Stomach (tissue), 9 donors: Measurements from ENCODE around the gene TMEM217. TPM values are rescaled to one million over a fixed set of nuclear protein-coding genes. Genes with fewer than 3 reads are reported as not detected.

Source experiments
- DNase-seq, 2 donors: peaks; one replicate each; pipeline versions ENCODE4 v3.0.0 to v3.0.0-alpha.2; 2013 to 2019
- H3K27ac ChIP-seq, 5 donors: fragments of 200-600 bp in 4 of 5; sonication (generic) in 4 of 5; one replicate each; pipeline ENCODE4 v1.5.1; 2013 to 2019; ENCODE audit warnings: mild to moderate bottlenecking in 1 of 5, moderate library complexity in 1 of 5
- H3K27me3 ChIP-seq, 3 donors: fragments of 200-600 bp; sonication (generic); one replicate each; pipeline ENCODE4 v1.5.1; 2017 to 2019; ENCODE audit warnings: mixed run types in 1 of 3
- H3K36me3 ChIP-seq, 4 donors: fragments of 200-600 bp; sonication (generic); 1 replicate in 3 of 4; 2 replicates in 1 of 4; pipeline ENCODE4 v1.5.1; 2016 to 2019
- H3K4me1 ChIP-seq, 4 donors: fragments of 200-600 bp; sonication (generic); one replicate each; pipeline ENCODE4 v1.5.1; 2016 to 2019
- H3K4me3 ChIP-seq, 4 donors: fragments of 200-600 bp; sonication (generic) in 3 of 4; one replicate each; pipeline ENCODE4 v1.5.1; 2016 to 2019; ENCODE audit warnings: mild to moderate bottlenecking in 1 of 4
- H3K9me3 ChIP-seq, 4 donors: fragments of 200-600 bp; sonication (generic); one replicate each; pipeline ENCODE4 v1.5.1; 2016 to 2019
- EP300 ChIP-seq: sonication (generic); formaldehyde crosslinking; IDR thresholded peaks from one replicate; pipeline ENCODE4 v1.6.1; 2017; ENCODE audit warnings: antibody characterized with exemption
- POLR2A ChIP-seq, 4 donors: fragments of 450-650 bp; IDR thresholded peaks; one replicate each; pipeline ENCODE4 v1.6.1; 2016; ENCODE audit warnings: antibody characterized with exemption in 4 of 4, control low read depth in 2 of 4, mild to moderate bottlenecking in 1 of 4, moderate library complexity in 1 of 4
- POLR2AphosphoS5 ChIP-seq, 3 donors: sonication (generic); formaldehyde crosslinking; IDR thresholded peaks; one replicate each; pipeline ENCODE4 v1.6.1; 2016; ENCODE audit warnings: antibody characterized with exemption in 3 of 3
- WGBS, 5 donors: extraction: QIAGEN DNeasy Blood & Tissue Kit in 3 of 5; methylation state at CpG; one replicate each; pipeline versions ENCODE4 v1.1.5 to v1.1.7; 2013 to 2018; 5-methylcytosine and 5-hydroxymethylcytosine counted together
- intact Hi-C: fragments of 100-400 bp; cut with DNase I; formaldehyde crosslinking; loops from one replicate; pipeline ENCODE4 v1.15.1; 2023; ENCODE audit warnings: low total_unique reads
- polyA plus RNA-seq, 3 donors: library from polyadenylated mRNA; stranded (reverse); fragments of 200-250 nt; gene quantifications; one replicate each; pipeline ENCODE4 v1.2.3, GENCODE V29; 2013
- total RNA-seq, 5 donors: library from RNA; depleted of rRNA; stranded (reverse); fragments of >200 nt; gene quantifications; one replicate each; pipeline versions ENCODE4 v1.1.0 to v1.2.3, GENCODE V29; 2014 to 2016
- TF ChIP-seq, protein P1 (sequence below), 7 experiments: fragments of 450-650 bp in 4 of 7; fragments of 200-600 bp in 3 of 7; sonication (generic) in 3 of 7; IDR thresholded peaks; one replicate each; pipeline ENCODE4 v1.5.1; 2016 to 2019; ENCODE audit warnings: antibody characterized with exemption in 7 of 7, control low read depth in 2 of 7, mild to moderate bottlenecking in 1 of 7
- donor health status: healthy with polysubstance abuse.
- donor health status: Bipolar disorder and iron deficiency.
- donor health status: healthy.

Gene TMEM217
- total and polyA plus RNA-seq, 8 donors, result 0.60 to 1.2 (median 0.87) TPM; not detected in 5

DNA sequence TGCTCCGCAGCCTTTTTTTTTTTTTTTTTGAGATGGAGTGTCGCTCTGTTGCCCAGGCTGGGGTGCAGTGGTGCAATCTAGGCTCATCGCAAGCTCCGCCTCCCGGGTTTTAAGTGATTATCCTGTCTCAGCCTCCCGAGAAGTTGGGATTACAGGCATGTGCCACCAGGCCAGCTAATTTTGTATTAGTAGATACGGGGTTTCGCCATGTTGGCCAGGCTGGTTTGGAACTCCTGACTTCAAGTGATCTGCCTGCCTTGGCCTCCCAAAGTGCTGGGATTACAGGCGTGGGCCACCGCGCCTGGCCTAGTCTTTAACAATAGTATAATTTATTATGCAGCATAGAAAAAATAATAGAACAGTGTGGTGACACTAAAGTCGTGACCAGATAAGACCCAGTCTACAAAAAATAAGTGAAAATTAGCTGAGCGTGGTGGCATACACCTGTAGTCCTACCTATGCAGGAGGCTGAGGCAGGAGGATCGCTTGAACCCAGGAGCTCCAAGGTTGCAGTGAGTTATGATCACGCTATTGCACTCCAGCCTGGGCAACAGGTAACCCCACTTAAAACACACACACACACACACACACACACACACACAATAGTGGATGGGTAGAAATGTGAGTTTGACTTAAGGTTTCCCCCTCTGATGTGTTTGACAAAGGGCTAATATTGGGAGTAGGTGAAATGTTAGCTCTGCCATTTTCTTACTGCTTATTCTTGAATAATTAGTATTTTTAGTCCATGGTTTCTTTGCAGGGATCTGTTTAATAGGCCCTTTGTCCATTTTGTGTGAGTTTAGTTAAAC, 81.5 kb downstream of the TMEM217 start:
- Histone ChIP-seq H3K4me1 (peaks cover 14 to 55% (median 28%) of the 10 kb centered on the region in 4 donors), H3K36me3 (peaks cover 31 to 40% (median 38%) of the 10 kb centered on the region in 4 donors), H3K27ac (peak overlapping the region in 2 of 5 donors; percentile 24 to 43), H3K4me3 (no peak overlapping the region), H3K27me3 (no peaks in the 10 kb centered on the region), H3K9me3 (no peaks in the 10 kb centered on the region)
- no peak for TF ChIP-seq POLR2A (IDR thresholded peaks at IDR 0.05)
- TF ChIP-seq, protein P1, sequence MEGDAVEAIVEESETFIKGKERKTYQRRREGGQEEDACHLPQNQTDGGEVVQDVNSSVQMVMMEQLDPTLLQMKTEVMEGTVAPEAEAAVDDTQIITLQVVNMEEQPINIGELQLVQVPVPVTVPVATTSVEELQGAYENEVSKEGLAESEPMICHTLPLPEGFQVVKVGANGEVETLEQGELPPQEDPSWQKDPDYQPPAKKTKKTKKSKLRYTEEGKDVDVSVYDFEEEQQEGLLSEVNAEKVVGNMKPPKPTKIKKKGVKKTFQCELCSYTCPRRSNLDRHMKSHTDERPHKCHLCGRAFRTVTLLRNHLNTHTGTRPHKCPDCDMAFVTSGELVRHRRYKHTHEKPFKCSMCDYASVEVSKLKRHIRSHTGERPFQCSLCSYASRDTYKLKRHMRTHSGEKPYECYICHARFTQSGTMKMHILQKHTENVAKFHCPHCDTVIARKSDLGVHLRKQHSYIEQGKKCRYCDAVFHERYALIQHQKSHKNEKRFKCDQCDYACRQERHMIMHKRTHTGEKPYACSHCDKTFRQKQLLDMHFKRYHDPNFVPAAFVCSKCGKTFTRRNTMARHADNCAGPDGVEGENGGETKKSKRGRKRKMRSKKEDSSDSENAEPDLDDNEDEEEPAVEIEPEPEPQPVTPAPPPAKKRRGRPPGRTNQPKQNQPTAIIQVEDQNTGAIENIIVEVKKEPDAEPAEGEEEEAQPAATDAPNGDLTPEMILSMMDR (IDR thresholded peaks at IDR 0.05), result no peak
- TF ChIP-seq EP300, result no peak
- TF ChIP-seq POLR2AphosphoS5 (IDR thresholded peaks at IDR 0.05), result no peak
- 90 to 95% (median 94%) methylated on average over 11 to 15 of the region's 15 CpGs for WGBS, 5 donors
- no peak for DNase-seq
- intact Hi-C loops, result no loop called here

DNA sequence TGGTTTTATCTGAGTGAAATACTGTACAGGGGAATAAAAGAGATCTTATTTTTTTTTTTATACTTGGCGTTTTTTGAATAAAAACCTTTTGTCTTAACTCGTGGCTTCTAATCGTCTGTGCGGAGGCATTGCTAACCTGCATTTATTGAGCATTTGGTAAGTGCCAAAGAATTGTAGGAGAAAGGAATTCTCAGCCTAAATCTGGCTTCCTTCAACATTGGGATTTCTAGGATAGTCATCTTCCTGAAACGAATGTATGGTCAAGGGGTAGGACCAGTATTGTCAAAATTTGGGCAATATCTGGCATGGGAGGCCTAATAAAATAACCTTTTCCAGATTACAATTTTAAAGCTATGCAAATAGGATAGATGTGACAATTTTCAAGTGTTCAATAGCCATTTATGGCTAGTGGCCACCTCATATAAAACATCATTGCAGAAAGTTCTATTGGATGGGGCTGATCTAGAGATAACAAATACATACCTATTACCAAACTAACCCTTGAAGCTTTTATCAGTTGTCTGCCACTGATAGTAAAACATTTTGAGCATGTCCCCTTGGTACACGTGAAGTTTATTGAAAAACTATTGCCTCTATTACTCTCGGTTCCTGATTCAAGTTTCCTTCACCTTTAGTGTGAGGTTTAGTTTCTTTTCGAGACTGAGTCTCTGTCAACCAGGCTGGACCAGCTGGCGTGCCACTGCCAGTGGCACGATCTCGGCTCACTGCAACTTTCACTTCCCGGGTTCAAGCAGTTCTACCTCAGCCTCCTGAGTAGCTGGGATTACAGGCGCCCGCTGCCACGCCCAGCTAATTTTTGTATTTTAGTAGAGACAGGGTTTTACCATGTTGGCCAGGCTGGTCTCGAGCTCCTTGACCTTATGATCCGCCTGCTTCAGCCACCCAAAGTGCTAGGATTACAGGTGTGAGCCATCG, 82.3 kb downstream of the TMEM217 start:
- intact Hi-C loops, result no loop called here
- peak overlapping the region in 2 of 4 donors; percentile 83 to 96 for H3K4me3 ChIP-seq

DNA sequence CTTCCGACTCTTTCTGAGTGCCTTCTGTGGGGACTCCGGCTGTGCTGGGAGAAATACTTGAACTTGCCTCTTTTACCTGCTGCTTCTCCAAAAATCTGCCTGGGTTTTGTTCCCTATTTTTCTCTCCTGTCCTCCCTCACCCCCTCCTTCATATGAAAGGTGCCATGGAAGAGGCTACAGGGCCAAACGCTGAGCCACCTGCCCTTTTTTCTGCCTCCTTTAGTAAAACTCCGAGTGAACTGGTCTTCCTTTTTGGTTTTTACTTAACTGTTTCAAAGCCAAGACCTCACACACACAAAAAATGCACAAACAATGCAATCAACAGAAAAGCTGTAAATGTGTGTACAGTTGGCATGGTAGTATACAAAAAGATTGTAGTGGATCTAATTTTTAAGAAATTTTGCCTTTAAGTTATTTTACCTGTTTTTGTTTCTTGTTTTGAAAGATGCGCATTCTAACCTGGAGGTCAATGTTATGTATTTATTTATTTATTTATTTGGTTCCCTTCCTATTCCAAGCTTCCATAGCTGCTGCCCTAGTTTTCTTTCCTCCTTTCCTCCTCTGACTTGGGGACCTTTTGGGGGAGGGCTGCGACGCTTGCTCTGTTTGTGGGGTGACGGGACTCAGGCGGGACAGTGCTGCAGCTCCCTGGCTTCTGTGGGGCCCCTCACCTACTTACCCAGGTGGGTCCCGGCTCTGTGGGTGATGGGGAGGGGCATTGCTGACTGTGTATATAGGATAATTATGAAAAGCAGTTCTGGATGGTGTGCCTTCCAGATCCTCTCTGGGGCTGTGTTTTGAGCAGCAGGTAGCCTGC, 83.2 kb downstream of the TMEM217 start:
- WGBS, 5 donors, result 75 to 84% (median 78%) methylated on average over 10 of the region's 10 CpGs
- Histone ChIP-seq H3K36me3 (peaks cover 31 to 40% (median 38%) of the 10 kb centered on the region in 4 donors), H3K4me1 (peaks cover 14 to 55% (median 39%) of the 10 kb centered on the region in 4 donors), H3K27ac (peak overlapping the region in 3 of 5 donors; percentile 94 to 99 (median 96)), H3K9me3 (no peaks in the 10 kb centered on the region), H3K27me3 (no peaks in the 10 kb centered on the region), H3K4me3 (peak overlapping the region in 2 of 4 donors; percentile 83 to 96)
- DNase-seq, result no peak
- intact Hi-C loops, result no loop called here
- no peak for TF ChIP-seq EP300
- TF ChIP-seq, protein P1 (IDR thresholded peaks at IDR 0.05), result no peak
- TF ChIP-seq POLR2AphosphoS5 (IDR thresholded peaks at IDR 0.05), result no peak

More for the DNA sequence above, 82.3 kb downstream of the TMEM217 start:
- 80 to 86% (median 84%) methylated on average over 18 of the region's 18 CpGs for WGBS, 5 donors
- DNase-seq, result no peak
- TF ChIP-seq, protein P1 (IDR thresholded peaks at IDR 0.05), result no peak
- TF ChIP-seq POLR2A (IDR thresholded peaks at IDR 0.05) (no peak), POLR2AphosphoS5 (IDR thresholded peaks at IDR 0.05) (no peak), EP300 (no peak)
- no peaks in the 10 kb centered on the region for H3K27me3 ChIP-seq
- no peaks in the 10 kb centered on the region for H3K9me3 ChIP-seq
- peaks cover 14 to 55% (median 37%) of the 10 kb centered on the region in 4 donors for H3K4me1 ChIP-seq
- H3K27ac ChIP-seq, result peak overlapping the region in 1 of 5 donors; percentile 43
- H3K36me3 ChIP-seq, result peaks cover 31 to 40% (median 38%) of the 10 kb centered on the region in 4 donors
